IPS-18c (cell line): Measurements from ENCODE around the gene NIF3L1.

ENCODE experiments used
- H3K4me3 ChIP-seq: 2 replicates; pipeline ENCODE4 v1.7.0; 2013; ENCODE audit warnings: low read depth, mild to moderate bottlenecking, low read length, moderate library complexity; ENCODE audit not compliant: insufficient read depth
- H3K9me3 ChIP-seq: one replicate; pipeline ENCODE4 v1.6.1; 2013; ENCODE audit warnings: mild to moderate bottlenecking, low read length, moderate library complexity; ENCODE audit not compliant: control insufficient read depth, insufficient read depth

NIF3L1 gene

GRCh38 chr2:200943527-200944105, 54.4 kb downstream of the NIF3L1 start:
- Histone ChIP-seq H3K9me3 (no peaks in the 10 kb centered on the region), H3K4me3 (no peak overlapping the region)

GRCh38 chr2:200944467-200945394, 55.6 kb downstream of the NIF3L1 start:
- no peak overlapping the region for H3K4me3 ChIP-seq

GRCh38 chr2:200945395-200945729, 56.2 kb downstream of the NIF3L1 start:
- Histone ChIP-seq H3K4me3 (no peak overlapping the region), H3K9me3 (no peaks in the 10 kb centered on the region)

More at GRCh38 chr2:200944467-200945394, 55.6 kb downstream of the NIF3L1 start:
- H3K9me3 ChIP-seq: no peaks in the 10 kb centered on the region

- H3K4me3 ChIP-seq: no peak overlapping the region
- H3K9me3 ChIP-seq: no peaks in the 10 kb centered on the region
These were observed 61.2 kb downstream of the NIF3L1 start for GRCh38 chr2:200950378-200950777.
